ENCODE measurements around the gene LPCAT2. TPM values are rescaled to one million over a fixed set of nuclear protein-coding genes. Genes with fewer than 3 reads are reported as not detected.

LPCAT2 gene
- total and polyA plus RNA-seq, 2 of the 13 experiments (the other 11 are each of a cell fraction or from before 2014, with no cell fraction given): 9.9 to 17.6 TPM

GRCh38 chr16:55540221-55540620 is 31.3 kb downstream of the LPCAT2 start (continued):
- TF ChIP-seq BHLHE40 (IDR thresholded peaks at IDR 0.05; ENCODE audit: low read length) (no peak), ZNF766 (CRISPR knock-in tag; IDR thresholded peaks at IDR 0.05; ENCODE audit: borderline replicate concordance) (no peak)

DNA sequence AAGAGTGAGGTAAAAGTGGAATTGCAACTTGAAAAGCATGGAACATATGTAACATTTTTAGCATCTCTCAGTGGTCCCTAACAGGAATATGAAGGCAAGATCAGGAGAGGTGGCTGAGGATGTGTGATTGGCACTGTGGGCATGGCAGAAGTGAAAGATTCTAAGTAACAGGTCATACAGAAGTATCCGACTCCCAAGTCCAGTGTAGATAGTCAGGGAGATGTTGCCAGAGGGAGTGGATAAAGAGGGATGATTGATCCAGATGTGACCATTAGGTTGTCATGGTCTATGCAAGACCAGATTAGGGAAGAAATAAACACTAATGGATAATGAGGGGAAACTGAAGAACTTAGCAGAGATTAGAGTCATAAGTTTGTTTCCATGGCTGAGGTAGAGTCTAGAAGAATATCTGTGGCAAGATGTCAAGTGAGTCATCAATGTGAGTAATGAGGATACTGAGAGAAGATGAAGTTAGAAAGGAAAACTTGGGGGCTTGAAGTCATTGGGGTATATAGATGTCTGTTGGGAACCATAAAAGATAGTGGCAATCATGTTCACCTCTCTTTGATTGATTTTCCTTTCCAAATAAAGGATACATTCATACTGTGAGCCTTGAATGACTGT is 33.7 kb downstream of the LPCAT2 start:
- FAIRE-seq (no peak), ATAC-seq (no peak), DNase-seq (ENCODE audit: low spot score) (no peak)
- TF ChIP-seq RBFOX2 (IDR thresholded peaks at IDR 0.05; ENCODE audit: low read depth, low read length) (no peak), NCOR1 (IDR thresholded peaks at IDR 0.05; ENCODE audit: borderline replicate concordance, low read length) (no peak), ZNF841 (CRISPR knock-in tag; IDR thresholded peaks at IDR 0.05; ENCODE audit: borderline replicate concordance) (no peak), RFX1 (IDR thresholded peaks at IDR 0.05) (no peak), ZNF260 (CRISPR knock-in tag; IDR thresholded peaks at IDR 0.05; ENCODE audit: borderline replicate concordance, low read depth) (no peak), CCDC6 (CRISPR knock-in tag; IDR thresholded peaks at IDR 0.05) (no peak), ZNF253 (CRISPR knock-in tag; IDR thresholded peaks at IDR 0.05; ENCODE audit: borderline replicate concordance) (no peak), HOXA7 (CRISPR knock-in tag; IDR thresholded peaks at IDR 0.05) (no peak), ETV5 (CRISPR knock-in tag; IDR thresholded peaks at IDR 0.05; ENCODE audit: borderline replicate concordance) (no peak)
- TF ChIP-seq, protein P1, sequence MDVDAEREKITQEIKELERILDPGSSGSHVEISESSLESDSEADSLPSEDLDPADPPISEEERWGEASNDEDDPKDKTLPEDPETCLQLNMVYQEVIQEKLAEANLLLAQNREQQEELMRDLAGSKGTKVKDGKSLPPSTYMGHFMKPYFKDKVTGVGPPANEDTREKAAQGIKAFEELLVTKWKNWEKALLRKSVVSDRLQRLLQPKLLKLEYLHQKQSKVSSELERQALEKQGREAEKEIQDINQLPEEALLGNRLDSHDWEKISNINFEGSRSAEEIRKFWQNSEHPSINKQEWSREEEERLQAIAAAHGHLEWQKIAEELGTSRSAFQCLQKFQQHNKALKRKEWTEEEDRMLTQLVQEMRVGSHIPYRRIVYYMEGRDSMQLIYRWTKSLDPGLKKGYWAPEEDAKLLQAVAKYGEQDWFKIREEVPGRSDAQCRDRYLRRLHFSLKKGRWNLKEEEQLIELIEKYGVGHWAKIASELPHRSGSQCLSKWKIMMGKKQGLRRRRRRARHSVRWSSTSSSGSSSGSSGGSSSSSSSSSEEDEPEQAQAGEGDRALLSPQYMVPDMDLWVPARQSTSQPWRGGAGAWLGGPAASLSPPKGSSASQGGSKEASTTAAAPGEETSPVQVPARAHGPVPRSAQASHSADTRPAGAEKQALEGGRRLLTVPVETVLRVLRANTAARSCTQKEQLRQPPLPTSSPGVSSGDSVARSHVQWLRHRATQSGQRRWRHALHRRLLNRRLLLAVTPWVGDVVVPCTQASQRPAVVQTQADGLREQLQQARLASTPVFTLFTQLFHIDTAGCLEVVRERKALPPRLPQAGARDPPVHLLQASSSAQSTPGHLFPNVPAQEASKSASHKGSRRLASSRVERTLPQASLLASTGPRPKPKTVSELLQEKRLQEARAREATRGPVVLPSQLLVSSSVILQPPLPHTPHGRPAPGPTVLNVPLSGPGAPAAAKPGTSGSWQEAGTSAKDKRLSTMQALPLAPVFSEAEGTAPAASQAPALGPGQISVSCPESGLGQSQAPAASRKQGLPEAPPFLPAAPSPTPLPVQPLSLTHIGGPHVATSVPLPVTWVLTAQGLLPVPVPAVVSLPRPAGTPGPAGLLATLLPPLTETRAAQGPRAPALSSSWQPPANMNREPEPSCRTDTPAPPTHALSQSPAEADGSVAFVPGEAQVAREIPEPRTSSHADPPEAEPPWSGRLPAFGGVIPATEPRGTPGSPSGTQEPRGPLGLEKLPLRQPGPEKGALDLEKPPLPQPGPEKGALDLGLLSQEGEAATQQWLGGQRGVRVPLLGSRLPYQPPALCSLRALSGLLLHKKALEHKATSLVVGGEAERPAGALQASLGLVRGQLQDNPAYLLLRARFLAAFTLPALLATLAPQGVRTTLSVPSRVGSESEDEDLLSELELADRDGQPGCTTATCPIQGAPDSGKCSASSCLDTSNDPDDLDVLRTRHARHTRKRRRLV (CRISPR knock-in tag; IDR thresholded peaks at IDR 0.05): no peak
- ChIA-PET CTCF (ENCODE audit: low intra/inter-chr PET ratio, low total read pairs) (interaction anchor here (0.8 to 8.1 kb wide), 3 partner anchors 77 to 160 kb away, joined by 3 to 130 read pairs (median 25); no protein-coding TSS in a partner anchor), POLR2A (no interaction called here)
- in situ Hi-C loops (cut with HindIII; ENCODE audit: extremely low pct_ligation_motif_present, low pct_unique_long_range_greater_than_20kb) (loop anchor here (5.0 kb wide), 2 partner anchors 50 to 75 kb away; no protein-coding TSS in a partner anchor), intact Hi-C loops (cut with micrococcal nuclease; ENCODE audit: unreplicated experiment) (loop anchor here (1.0 to 5.0 kb wide), 3 partner anchors 77 to 161 kb away; no protein-coding TSS in a partner anchor)
- no peaks in the 10 kb centered on the region for H4K20me1 ChIP-seq (ENCODE audit: insufficient read depth, low read length)
- no peak overlapping the region for H3K4me3 ChIP-seq (replicated peaks in 1 of 3; ENCODE audit: insufficient read depth in 1 of 3, low read depth in 2 of 3, low read length in 3 of 3)
- no peaks in the 10 kb centered on the region for H3K27me3 ChIP-seq (ENCODE audit: control insufficient read depth in 1 of 2, insufficient read depth in 2 of 2, low read length in 2 of 2)
- H3K36me3 ChIP-seq (replicated peaks in 1 of 2; ENCODE audit: control insufficient read depth in 1 of 2, insufficient read depth in 2 of 2, low read length in 2 of 2): peaks cover 0 to 2% of the 10 kb centered on the region in 2 experiments; a peak in 1 of 5 replicates
- no peaks in the 10 kb centered on the region for H3K9me3 ChIP-seq (ENCODE audit: low read length)
- 97% methylated on average over 1 of the region's 1 CpG for WGBS (ENCODE audit: low lambda C conversion rate)
- no peak overlapping the region for H3K4me2 ChIP-seq (ENCODE audit: low read depth, low read length)
- H3K9ac ChIP-seq (ENCODE audit: insufficient read depth, low read depth, low read length): no peak overlapping the region
- H3K27ac ChIP-seq (ENCODE audit: extremely low read length, insufficient read depth, low read length): no peak overlapping the region
- H2AFZ ChIP-seq (ENCODE audit: low read length): no peak overlapping the region
- H3K79me2 ChIP-seq (ENCODE audit: insufficient read depth, low read length): no peaks in the 10 kb centered on the region
- BruUV-seq (replicated peaks): no TSS peak
- no peaks in the 10 kb centered on the region for H3K4me1 ChIP-seq (ENCODE audit: insufficient read depth, low read length)

Measured in HepG2 (cell line).